Anterior cingulate cortex (tissue), 58 donors: ENCODE results near the gene CSMD2.

Experiments used
- DNase-seq, 58 donors: peaks; one replicate each; lab custom pipeline; 2025; lab: John Stamatoyannopoulos, UW

The CSMD2 gene

GRCh38 chr1:33507661-33508060 is 657.4 kb downstream of the CSMD2 start:
- DNase-seq, result no peak

- DNase-seq, result no peak
Measured at GRCh38 chr1:33503506-33503905, 661.5 kb downstream of the CSMD2 start.

GRCh38 chr1:33502726-33503125 is 662.3 kb downstream of the CSMD2 start:
- DNase-seq, result no peak

GRCh38 chr1:33501774-33502173 is 663.3 kb downstream of the CSMD2 start:
- DNase-seq, result no peak

GRCh38 chr1:33501309-33501708 is 663.7 kb downstream of the CSMD2 start:
- no peak for DNase-seq

- no peak for DNase-seq
Measured at GRCh38 chr1:33500547-33500946, 664.5 kb downstream of the CSMD2 start.

- no peak for DNase-seq
Measured at GRCh38 chr1:33497410-33497809, 667.6 kb downstream of the CSMD2 start.

- DNase-seq, result no peak
Measured at GRCh38 chr1:33494929-33495328, 670.1 kb downstream of the CSMD2 start.

- DNase-seq, result no peak
Measured at GRCh38 chr1:33488624-33489023, 676.4 kb downstream of the CSMD2 start.

GRCh38 chr1:33482412-33482811 is 682.6 kb downstream of the CSMD2 start:
- no peak for DNase-seq

GRCh38 chr1:33477451-33477850 is 687.6 kb downstream of the CSMD2 start:
- no peak for DNase-seq

GRCh38 chr1:33473900-33474299 is 691.1 kb downstream of the CSMD2 start:
- DNase-seq, result no peak

- peak; percentile 84 to 99 (median 98) for DNase-seq
Measured at GRCh38 chr1:33472269-33472980, 692.6 kb downstream of the CSMD2 start, which contains the start of gene ZSCAN20. Gene ZSCAN20, plus strand, starts transcription at chr1:33472645. Its CDS starts 6,644 bp downstream, at chr1:33479289.

GRCh38 chr1:33471416-33471815 is 693.6 kb downstream of the CSMD2 start:
- no peak for DNase-seq

GRCh38 chr1:33470495-33471012 is 694.5 kb downstream of the CSMD2 start:
- DNase-seq, result peak in 56 of 58 donors; percentile 21 to 85 (median 68)

- DNase-seq, result no peak
Measured at GRCh38 chr1:33469691-33470090, 695.3 kb downstream of the CSMD2 start.

- peak in 4 of 58 donors; percentile 7 to 32 (median 12) for DNase-seq
Measured at GRCh38 chr1:33468967-33469366, 696.1 kb downstream of the CSMD2 start.

- DNase-seq, result no peak
Measured at GRCh38 chr1:33468531-33468930, 696.5 kb downstream of the CSMD2 start.

GRCh38 chr1:33468011-33468410 is 697.0 kb downstream of the CSMD2 start:
- DNase-seq, result no peak

- DNase-seq, result no peak
Measured at GRCh38 chr1:33466159-33466558, 698.9 kb downstream of the CSMD2 start.

GRCh38 chr1:33465316-33465715 is 699.7 kb downstream of the CSMD2 start:
- no peak for DNase-seq

GRCh38 chr1:33464552-33464951 is 700.5 kb downstream of the CSMD2 start:
- no peak for DNase-seq
